Umbilical cord (tissue), 2 donors: ENCODE data around the gene RERE. TPM values are rescaled to one million over a fixed set of nuclear protein-coding genes. Genes with fewer than 3 reads are reported as not detected.
A peak's percentile ranks its signal among the peaks of the same experiment; 100 is the strongest.
"Not testable (repeated sequence)": the region's sequence is repeated elsewhere in the genome, so short reads cannot be mapped to it uniquely, and the experiment has no call there.

ENCODE experiments used
- DNase-seq: peaks from one replicate; pipeline ENCODE4 v3.0.0-alpha.2; 2015; ENCODE audit warnings: low spot score
- total RNA-seq: library from RNA; depleted of rRNA; stranded (reverse); fragments of >200 nt; gene quantifications from one replicate; pipeline ENCODE4 v1.2.3, GENCODE V29; 2014; ENCODE audit warnings: low replicate concordance; ENCODE audit not compliant: insufficient read depth

The RERE gene
- total RNA-seq, 1 donor from 2014 or later: 73.9 TPM

GRCh38 chr1:8642114-8642513 is 175.3 kb downstream of the RERE start:
- DNase-seq: no peak

- no peak for DNase-seq
Measured at GRCh38 chr1:8641377-8641997, 176.0 kb downstream of the RERE start.

DNA sequence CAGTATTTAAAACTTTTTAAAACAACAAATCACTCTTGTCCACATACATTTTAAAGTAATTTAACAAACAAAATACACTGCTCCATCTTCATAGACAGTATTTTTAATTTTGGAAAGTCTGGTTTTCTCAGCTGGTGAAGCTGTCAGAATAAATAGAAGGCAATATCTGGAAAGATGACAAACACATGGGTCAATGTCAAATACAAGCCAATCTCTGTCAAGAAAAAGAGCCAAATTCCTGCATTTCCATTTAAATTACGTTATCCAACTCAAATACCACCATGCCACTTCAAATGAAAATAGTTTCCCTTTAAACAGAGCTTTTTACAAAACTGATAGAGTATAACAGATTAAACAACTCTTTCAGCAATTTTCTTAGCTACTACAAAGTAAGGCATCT is 176.5 kb downstream of the RERE start:
- no peak for DNase-seq

DNA sequence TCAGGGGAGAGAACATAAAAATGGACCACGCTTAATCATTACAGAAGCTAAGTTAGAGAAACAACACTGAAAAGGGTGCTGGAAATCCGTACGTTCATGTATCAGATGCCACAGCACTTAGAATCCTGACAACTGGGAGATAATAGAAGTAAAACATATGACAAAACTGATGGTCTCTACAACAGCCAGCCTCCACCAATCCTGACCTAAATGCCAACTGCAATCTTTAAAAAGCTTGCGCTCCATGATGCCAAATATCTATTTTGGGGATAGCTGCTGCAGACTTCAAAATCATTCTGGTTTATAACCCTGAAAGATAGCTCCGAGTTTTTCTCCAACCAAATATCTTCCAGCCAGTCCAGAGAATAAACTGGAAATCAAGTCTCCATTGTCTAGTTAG is 178.3 kb downstream of the RERE start:
- DNase-seq: no peak

GRCh38 chr1:8633741-8634501 is 183.5 kb downstream of the RERE start:
- DNase-seq: no peak

DNA sequence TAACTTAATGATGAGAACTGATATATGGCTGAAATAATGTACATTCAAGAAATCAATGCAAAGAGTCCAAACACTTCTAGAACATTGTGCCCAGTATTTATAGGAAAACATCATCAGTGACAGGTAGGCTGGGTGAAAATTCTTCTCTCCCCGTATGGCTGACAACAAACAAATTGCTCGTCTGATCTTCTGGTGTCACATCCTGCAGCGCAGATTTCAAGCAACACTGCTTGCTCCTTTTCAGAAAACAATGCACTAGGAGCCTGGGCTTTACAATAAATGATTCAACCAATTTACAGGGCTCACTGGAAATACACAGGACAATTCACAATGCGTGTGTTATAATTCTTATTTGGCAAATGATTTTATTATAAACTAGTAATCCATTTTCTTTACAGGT is 185.3 kb downstream of the RERE start:
- no peak for DNase-seq

DNA sequence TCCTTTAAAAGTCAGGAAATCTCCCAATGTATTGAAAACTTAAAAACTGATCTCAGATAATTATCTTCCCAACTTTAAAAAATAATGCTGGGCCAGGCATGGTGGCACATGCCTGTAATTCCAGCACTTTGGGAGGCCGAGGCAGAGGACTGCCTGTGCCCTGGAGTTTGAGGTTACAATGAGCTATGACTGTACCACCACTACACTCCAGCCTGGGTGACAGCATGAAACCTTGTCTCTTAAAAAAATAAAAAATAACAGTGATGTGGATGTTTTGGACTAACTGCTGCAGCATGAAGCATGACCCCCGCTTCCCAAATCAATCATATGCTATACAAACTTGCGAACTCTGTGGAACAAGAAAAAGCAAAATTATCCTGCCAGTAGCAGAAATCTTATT is 186.3 kb downstream of the RERE start:
- DNase-seq: no peak

GRCh38 chr1:8629241-8630091 is 188.0 kb downstream of the RERE start:
- DNase-seq: peak; percentile 58

DNA sequence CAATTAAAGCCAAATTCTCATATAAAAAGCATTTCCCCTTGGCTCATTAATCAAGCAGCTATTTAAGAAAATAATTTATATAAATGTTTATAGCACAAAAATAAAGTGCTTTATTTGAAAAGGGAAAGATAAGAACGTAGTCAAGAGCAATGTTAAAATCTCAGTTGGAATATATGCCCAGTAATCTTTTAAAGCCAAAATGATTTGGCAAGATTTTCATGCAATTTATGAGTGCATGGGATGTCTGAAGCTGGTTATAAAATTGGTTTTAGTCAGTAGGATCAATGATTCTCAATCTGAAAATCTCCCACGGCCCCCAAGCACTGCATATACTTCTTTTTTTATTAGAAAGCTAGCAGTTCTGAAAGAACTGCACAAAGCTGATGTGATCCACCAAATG is 188.8 kb downstream of the RERE start:
- peak; percentile 57 for DNase-seq

DNA sequence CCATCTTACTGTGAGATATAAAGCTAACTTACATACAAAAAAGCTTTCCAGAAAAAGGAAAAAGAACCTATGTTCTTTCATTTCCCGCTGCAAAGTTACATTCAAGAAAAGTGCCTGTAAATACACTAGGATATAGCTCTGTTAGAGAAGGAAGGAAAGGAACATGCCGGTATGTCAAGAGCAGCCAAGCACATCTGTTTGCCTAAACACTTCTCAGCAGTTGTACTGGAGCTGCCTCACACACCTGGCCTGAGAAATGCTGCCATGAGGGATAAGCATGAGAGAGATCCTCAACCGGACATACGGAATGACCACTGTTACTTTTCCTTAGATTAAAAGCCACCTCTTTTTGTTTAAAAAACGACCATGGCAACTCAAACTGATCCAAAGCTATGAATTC is 189.7 kb downstream of the RERE start:
- no peak for DNase-seq

DNA sequence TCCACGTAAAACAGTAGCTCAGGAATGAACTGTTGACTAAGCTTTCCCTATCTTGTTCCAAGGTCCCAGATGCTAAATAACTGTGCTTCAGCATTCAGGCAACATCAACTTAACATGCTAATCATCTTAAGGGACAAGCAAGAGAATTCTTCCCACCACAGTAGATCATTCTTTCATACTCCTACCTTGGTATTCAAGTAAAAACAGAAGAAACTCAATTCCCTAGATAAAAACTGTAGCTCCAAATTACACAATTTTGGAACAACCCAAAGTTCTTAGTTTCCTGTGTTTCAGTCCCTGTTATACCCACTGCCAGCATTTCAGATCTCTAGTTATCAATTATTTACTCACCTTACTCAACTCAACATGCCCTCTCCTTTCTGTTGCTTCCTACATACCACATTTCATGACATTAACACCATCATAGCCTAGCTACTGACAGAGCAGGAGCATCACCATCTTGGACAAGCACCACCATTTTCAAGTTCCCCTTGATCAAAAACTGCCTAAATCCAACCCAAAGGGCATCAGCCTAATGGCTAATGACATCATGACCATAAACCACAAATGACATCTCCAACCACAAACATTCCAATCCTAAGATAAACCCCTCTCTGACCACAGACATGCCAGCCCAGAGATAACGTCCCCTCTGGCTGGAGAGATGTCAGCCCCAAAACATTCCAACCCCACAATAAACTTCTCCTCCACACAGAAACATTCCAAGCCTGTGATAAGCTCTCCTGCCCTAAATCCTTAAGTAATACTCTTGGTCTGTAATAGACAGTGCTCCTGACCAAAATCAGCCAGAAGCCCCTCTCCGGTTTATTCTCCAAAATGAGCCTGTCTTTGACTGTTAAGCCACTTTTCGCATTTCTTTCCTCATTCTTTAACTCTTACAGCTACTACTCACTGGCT is 191.2 kb downstream of the RERE start:
- peak; percentile 87 for DNase-seq

GRCh38 chr1:8625491-8625890 is 191.9 kb downstream of the RERE start:
- no peak for DNase-seq

DNA sequence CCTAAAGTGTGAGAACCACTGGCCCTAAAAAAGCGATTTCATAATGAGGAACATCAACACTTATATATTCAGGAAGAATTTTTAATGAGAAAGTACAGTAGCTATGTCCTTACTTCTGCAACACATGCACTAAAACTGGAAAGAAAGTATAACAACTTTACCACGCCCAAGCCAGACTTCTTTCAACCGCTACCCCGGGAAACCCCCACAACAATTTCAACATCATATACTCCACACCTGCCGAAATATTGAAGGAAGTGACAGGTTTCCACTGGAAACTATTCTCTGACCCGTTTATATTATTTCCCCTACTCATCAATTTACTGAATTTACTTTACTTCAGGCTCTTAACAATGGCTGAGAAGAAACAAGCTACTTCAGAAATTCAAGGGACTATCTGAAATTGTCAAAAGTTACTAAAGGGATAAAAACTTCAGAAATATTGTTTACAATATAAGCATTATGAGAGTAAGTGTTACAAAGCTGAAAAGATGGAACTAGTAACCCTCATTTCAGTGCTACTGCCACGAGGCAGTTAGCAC is 193.7 kb downstream of the RERE start:
- DNase-seq: not testable (repeated sequence)

GRCh38 chr1:8621785-8622348 is 195.6 kb downstream of the RERE start:
- DNase-seq: not testable (repeated sequence)

- not testable (repeated sequence) for DNase-seq
Measured at GRCh38 chr1:8621034-8621582, 196.3 kb downstream of the RERE start.

DNA sequence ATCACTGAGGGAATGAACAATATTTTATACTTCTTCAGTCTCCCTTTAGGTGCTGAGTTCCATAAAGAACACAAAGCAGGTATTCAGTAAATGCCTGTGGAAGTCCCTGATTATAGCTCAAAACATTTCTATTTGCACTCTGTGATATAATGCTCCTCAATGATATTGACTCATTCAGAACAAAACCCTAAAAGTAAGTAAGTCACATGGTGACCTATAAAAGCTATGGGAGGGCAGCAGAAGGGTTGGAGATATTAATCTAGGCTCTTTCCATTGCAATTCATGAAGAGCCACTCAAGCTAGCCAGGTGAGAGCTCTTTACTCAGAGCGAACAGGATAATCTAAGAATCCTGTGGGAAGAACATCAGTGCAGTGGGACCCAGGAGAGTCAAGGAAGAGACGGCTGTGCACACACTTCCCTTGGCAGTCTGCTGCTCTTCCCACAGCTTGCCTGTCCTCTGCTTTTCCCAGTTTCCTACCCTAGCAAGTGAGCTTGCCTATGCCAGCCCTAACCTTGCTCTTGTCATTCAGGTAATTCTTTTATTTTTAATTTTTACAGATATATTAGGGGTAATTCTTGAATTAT is 197.4 kb downstream of the RERE start:
- DNase-seq: not testable (repeated sequence)

DNA sequence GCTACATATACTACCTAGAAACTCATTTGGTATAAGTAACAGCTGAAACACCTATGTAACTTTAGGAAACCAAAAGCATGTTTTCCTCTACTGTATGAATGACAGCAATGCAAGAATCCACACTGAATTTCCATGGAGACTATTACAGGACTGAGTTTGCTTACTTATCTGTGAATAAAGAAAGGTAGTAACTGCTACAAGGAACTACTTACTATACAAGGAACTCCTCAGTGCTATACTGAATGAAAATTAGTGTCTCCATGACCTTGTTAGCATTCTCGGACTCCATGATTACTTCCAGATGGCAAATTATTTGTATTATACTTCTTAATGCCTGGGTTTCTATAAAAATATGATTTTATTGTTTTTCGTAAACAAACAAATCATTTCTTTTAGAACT is 198.0 kb downstream of the RERE start:
- not testable (repeated sequence) for DNase-seq

GRCh38 chr1:8616791-8617190 is 200.6 kb downstream of the RERE start:
- not testable (repeated sequence) for DNase-seq

DNA sequence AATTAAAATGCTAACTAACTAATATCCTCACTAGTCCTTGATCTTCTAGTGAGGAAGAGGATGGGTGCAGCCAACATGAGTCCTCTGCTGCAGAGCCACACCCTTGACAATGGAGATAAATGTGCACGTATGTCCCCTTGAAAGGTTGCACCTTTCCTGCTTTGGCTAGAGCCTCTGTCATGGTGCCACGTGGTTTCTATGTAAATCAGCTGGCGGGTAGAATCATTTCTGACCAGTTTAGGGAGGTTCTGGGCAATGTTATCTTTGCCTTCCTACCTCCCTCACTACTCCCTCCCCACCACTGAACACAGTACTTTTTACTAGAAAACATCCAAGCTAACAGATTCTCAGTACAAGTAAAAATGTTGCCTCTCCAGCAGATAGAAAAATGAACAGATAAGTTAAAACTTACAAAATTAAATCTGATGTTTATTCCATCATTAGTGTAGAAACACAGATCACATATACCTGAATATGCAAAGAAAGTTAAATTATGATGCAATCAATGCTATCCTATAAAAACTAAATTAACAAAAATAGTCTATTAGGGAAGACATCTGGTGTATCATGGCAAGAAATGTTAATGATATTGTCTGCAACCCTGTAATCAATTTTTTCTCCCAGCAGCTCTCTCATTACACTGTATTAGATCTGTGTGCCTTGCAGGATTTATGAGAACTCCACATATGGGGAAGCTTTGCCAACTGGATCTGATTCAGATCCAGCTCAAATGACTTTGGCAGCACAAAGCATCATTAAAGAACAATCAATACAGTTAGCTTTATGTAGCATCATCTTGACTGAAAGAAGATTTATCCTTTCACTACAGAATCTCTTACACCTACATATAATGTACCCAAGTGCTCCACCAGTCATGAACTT is 205.6 kb downstream of the RERE start:
- not testable (repeated sequence) for DNase-seq
